Stimulated activated naive CD8-positive, alpha-beta T cell treated with anti-CD3 and anti-CD28 coated beads, Interleukin-15, amount 100 ng/mL, for 72 hours (primary cell): ENCODE data around the gene LDLRAD4.
A peak's percentile ranks its signal among the peaks of the same experiment; 100 is the strongest.
"Not testable (repeated sequence)": the region's sequence is repeated elsewhere in the genome, so short reads cannot be mapped to it uniquely, and the experiment has no call there.

Experiments
- ATAC-seq: fragments of 150-1000 bp; cut with Tn5 transposase; 2 replicates; pipeline ENCODE4 v1.10.0; 2021; ENCODE audit warnings: mild to moderate bottlenecking, moderate library complexity
- DNase-seq, 2 donors: peaks; one replicate each; pipeline ENCODE4 v3.0.0; 2021 to 2022
- H3K27ac Mint-ChIP-seq, 2 donors: one replicate each; pipeline ENCODE4 v1.8.0; 2022; ENCODE audit warnings: mild to moderate bottlenecking in 2 of 2, mixed read lengths in 2 of 2, moderate library complexity in 2 of 2
- H3K27me3 Mint-ChIP-seq: one replicate; pipeline ENCODE4 v1.8.0; 2022; ENCODE audit warnings: mixed read lengths
- H3K4me1 Mint-ChIP-seq: one replicate; pipeline ENCODE4 v1.8.0; 2022; ENCODE audit warnings: mild to moderate bottlenecking, mixed read lengths
- H3K4me3 Mint-ChIP-seq, 2 donors: one replicate each; pipeline ENCODE4 v1.8.0; 2022; ENCODE audit warnings: mild to moderate bottlenecking in 2 of 2, mixed read lengths in 2 of 2, moderate library complexity in 1 of 2
- H3K9me3 Mint-ChIP-seq, 2 donors: one replicate each; pipeline ENCODE4 v1.8.0; 2022; ENCODE audit warnings: mixed read lengths in 2 of 2

LDLRAD4 gene

GRCh38 chr18:13260935-13261640 lies 42.5 kb downstream of the LDLRAD4 start:
- H3K9me3 Mint-ChIP-seq, result no peaks in the 10 kb centered on the region
- peaks cover 43% of the 10 kb centered on the region for H3K4me1 Mint-ChIP-seq
- H3K27me3 Mint-ChIP-seq, result peaks cover 8% of the 10 kb centered on the region
- no peak for DNase-seq
- ATAC-seq, result no peak
- H3K27ac Mint-ChIP-seq, result no peak overlapping the region
- peak overlapping the region in 1 of 2 donors; percentile 58 for H3K4me3 Mint-ChIP-seq

GRCh38 chr18:13261661-13262357 lies 43.2 kb downstream of the LDLRAD4 start:
- Mint-ChIP-seq H3K4me3 (peak overlapping the region in 1 of 2 donors; percentile 58), H3K27me3 (peaks cover 8% of the 10 kb centered on the region), H3K9me3 (no peaks in the 10 kb centered on the region), H3K4me1 (peaks cover 51% of the 10 kb centered on the region), H3K27ac (no peak overlapping the region)
- ATAC-seq (no peak), DNase-seq (no peak)

DNA sequence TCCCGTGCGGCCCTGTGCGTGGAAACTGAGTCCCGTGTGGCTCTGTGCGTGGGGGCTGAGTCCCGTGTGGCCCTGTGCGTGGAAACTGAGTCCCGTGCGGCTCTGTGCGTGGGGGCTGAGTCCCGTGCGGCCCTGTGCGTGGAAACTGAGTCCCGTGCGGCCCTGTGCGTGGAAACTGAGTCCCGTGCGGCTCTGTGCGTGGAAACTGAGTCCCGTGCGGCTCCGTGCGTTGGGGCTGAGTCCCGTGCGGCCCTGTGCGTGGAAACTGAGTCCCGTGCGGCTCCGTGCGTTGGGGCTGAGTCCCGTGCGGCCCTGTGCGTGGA lies 43.8 kb downstream of the LDLRAD4 start:
- peaks cover 56% of the 10 kb centered on the region for H3K4me1 Mint-ChIP-seq
- H3K27ac Mint-ChIP-seq, H3K27me3 Mint-ChIP-seq, H3K9me3 Mint-ChIP-seq, DNase-seq, H3K4me3 Mint-ChIP-seq, ATAC-seq: not testable (repeated sequence)

DNA sequence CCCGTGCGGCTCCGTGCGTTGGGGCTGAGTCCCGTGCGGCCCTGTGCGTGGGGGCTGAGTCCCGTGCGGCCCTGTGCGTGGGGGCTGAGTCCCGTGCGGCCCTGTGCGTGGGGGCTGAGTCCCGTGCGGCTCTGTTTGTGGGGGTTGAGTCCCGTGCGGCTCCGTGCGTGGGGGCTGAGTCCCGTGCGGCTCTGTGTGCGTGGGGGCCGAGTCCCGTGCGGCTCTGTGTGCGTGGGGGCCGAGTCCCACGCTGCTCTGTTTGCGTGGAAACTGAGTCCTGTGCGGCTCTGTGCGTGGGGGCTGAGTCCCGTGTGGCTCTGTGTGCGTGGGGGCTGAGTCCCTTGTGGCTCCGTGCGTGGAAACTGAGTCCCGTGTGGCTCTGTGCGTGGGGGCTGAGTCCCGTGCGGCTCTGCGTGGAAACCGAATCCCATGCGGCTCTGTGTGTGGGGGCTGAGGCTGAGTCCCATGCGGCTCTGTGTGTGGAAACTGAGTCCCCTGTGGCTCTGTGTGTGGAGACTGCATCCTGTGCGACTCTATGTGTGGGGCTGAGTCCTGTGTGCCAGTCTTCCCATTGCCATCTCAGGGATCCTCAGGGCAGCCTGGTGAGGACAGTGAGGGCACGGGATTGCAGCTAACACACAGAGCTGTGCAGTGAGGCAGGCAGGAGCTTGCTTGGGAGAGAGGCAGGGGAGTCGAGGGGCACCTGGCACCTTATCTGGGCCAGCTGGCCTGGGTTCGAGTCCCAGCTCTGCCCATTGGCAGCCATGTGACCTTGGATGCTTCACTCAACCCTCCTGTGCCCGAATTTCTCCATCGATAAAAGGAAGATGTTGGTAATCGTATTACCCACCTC lies 44.5 kb downstream of the LDLRAD4 start:
- Mint-ChIP-seq H3K4me1 (peaks cover 63% of the 10 kb centered on the region), H3K27ac (no peak overlapping the region), H3K27me3 (peaks cover 8% of the 10 kb centered on the region), H3K4me3 (no peak overlapping the region), H3K9me3 (no peaks in the 10 kb centered on the region)
- DNase-seq (no peak), ATAC-seq (no peak)

DNA sequence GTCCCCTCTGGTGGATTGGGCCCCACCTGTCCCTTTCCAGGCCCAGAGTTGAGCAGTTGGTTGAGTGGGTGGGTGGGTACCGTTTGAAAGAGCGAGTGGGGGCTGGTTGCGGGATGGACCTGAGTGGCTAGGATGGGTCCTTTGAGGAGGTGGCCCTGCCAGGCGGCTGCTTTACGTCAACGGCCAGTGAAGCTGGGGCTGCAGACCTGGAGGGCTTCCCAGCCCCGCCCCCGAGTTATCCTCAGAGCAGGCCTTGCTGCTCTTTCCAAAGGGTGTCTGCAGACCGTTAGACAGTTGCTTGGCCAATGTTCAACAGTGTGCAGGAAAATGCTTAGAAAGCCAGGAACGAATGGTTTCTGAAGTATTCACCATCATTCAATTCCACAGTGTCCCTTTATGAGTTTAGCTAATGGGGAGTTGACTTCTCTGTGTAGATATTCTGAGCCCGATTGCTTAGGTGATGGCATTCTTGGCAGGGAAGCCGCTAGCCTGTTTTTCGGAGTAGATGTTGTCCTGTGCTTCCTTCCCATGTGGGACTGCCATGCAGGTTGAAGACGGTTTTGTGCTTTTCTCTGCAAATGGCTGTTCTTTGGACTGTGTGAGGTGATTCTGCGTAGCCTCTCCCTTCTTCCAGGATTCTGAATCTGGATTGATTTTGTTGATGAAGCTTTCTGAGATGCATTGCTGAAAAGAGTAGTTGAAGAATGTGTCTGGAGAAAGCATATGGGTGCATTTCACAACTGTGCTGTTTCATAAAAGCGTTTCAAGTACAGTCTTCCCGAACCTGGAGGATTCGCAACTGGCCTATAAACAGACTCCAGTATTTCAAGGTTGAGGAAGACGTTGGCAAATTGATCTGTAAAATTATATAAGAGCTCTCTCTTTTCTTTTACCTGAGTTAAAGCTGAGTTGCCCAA lies 45.8 kb downstream of the LDLRAD4 start:
- Mint-ChIP-seq H3K9me3 (no peaks in the 10 kb centered on the region), H3K27me3 (peaks cover 8% of the 10 kb centered on the region), H3K4me1 (peaks cover 76% of the 10 kb centered on the region), H3K4me3 (no peak overlapping the region), H3K27ac (no peak overlapping the region)
- DNase-seq (no peak), ATAC-seq (no peak)

- H3K9me3 Mint-ChIP-seq, result no peaks in the 10 kb centered on the region
- H3K27ac Mint-ChIP-seq, result peak overlapping the region; percentile 81 to 91
- peak overlapping the region; percentile 66 to 72 for H3K4me3 Mint-ChIP-seq
- H3K27me3 Mint-ChIP-seq, result peaks cover 8% of the 10 kb centered on the region
- H3K4me1 Mint-ChIP-seq, result peaks cover 78% of the 10 kb centered on the region
- ATAC-seq (peak; percentile 70), DNase-seq (peak in 1 of 2 donors; percentile 68)
Observed at GRCh38 chr18:13265008-13265910, 46.7 kb downstream of the LDLRAD4 start.

DNA sequence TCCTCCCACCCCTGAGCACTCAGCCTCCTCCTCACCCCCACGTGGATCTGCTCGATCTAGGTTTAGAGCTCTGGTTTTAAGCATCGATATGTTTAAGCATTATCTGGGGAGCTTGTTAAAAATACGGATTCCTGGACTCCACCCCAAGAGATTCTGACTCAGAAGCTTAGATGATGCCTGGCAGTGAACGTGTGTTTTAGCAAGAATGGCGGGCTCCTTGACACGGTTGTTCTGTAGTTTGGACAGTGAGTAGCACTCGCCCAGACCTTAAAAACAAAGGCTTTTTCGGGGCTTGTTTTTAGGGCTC lies 47.3 kb downstream of the LDLRAD4 start:
- peak; percentile 2 for ATAC-seq
- no peak for DNase-seq
- H3K27me3 Mint-ChIP-seq, result peaks cover 8% of the 10 kb centered on the region
- peak overlapping the region; percentile 66 to 72 for H3K4me3 Mint-ChIP-seq
- H3K4me1 Mint-ChIP-seq, result peaks cover 76% of the 10 kb centered on the region
- H3K9me3 Mint-ChIP-seq, result no peaks in the 10 kb centered on the region
- H3K27ac Mint-ChIP-seq, result peak overlapping the region; percentile 81 to 91

GRCh38 chr18:13266218-13267100 lies 47.9 kb downstream of the LDLRAD4 start:
- ATAC-seq (peak; percentile 90), DNase-seq (peak in 1 of 2 donors; percentile 72)
- Mint-ChIP-seq H3K4me1 (peaks cover 70% of the 10 kb centered on the region), H3K27me3 (peaks cover 6% of the 10 kb centered on the region), H3K9me3 (no peaks in the 10 kb centered on the region), H3K4me3 (peak overlapping the region; percentile 66 to 72), H3K27ac (peak overlapping the region; percentile 81 to 91)

- no peak for DNase-seq
- no peaks in the 10 kb centered on the region for H3K27me3 Mint-ChIP-seq
- H3K4me1 Mint-ChIP-seq, result peaks cover 68% of the 10 kb centered on the region
- H3K4me3 Mint-ChIP-seq, result peak overlapping the region; percentile 66 to 72
- ATAC-seq, result peak; percentile 6
- H3K9me3 Mint-ChIP-seq, result no peaks in the 10 kb centered on the region
- H3K27ac Mint-ChIP-seq, result peak overlapping the region in 1 of 2 donors; percentile 19
Observed at GRCh38 chr18:13267431-13267873, 48.9 kb downstream of the LDLRAD4 start.

- ATAC-seq, result no peak
- Mint-ChIP-seq H3K4me1 (peaks cover 74% of the 10 kb centered on the region), H3K9me3 (no peaks in the 10 kb centered on the region), H3K27ac (no peak overlapping the region), H3K27me3 (no peaks in the 10 kb centered on the region), H3K4me3 (peak overlapping the region; percentile 48 to 66)
- no peak for DNase-seq
Observed at GRCh38 chr18:13268158-13269012, 49.8 kb downstream of the LDLRAD4 start.

DNA sequence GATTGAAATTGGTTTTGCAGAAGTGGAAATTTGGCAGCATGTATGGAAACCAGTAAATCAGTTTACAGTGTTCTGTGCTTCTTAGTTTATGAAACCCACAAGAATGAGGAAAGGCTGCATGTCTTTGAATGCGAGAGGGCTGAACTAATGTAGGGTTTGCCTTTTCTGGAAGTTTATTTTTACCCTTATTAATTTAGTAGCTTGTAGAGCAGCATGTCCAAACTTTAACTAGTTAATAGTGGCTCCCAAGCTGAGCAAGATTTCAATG lies 50.4 kb downstream of the LDLRAD4 start:
- DNase-seq (no peak), ATAC-seq (no peak)
- peaks cover 79% of the 10 kb centered on the region for H3K4me1 Mint-ChIP-seq
- H3K27ac Mint-ChIP-seq, result no peak overlapping the region
- no peaks in the 10 kb centered on the region for H3K27me3 Mint-ChIP-seq
- H3K4me3 Mint-ChIP-seq, result peak overlapping the region in 1 of 2 donors; percentile 40
- H3K9me3 Mint-ChIP-seq, result no peaks in the 10 kb centered on the region

DNA sequence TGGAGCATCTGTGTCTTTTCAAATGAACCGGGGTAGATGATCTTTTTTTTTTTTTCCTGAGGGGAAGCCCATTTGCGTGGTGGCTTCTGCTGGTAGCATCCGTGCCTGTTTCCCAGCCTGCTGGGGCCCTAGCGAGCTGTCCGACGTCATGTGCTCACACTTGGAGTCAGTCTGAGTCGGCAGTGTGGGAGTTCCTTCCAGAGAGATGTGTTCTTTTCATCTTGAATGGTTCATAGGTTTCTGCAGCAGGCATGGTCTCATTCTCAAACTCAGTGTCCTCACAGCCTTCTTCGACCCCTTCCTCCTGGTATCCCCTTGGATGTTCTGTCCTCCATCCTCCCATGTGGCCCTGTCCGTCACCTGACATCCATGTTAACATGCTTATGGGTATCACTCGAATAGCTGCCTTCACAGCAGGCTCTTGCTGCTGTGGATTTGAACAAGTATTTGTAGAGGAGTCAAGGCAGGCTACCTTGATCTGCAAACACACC lies 51.0 kb downstream of the LDLRAD4 start:
- no peaks in the 10 kb centered on the region for H3K9me3 Mint-ChIP-seq
- peaks cover 85% of the 10 kb centered on the region for H3K4me1 Mint-ChIP-seq
- peak overlapping the region; percentile 19 to 40 for H3K4me3 Mint-ChIP-seq
- H3K27ac Mint-ChIP-seq, result no peak overlapping the region
- ATAC-seq (no peak), DNase-seq (peak in 1 of 2 donors; percentile 10)
- no peaks in the 10 kb centered on the region for H3K27me3 Mint-ChIP-seq
